NCI-H2107 treated with DMSO at 0.1 percent for 48 hours (cell line): ENCODE results near the gene MAP3K2.

Experiments
- DNase-seq: peaks from one replicate; lab custom pipeline; 2025; ENCODE audit not compliant: unreplicated experiment; lab: John Stamatoyannopoulos, UW

The MAP3K2 gene

GRCh38 chr2:127386764-127387654, 766 bp downstream of the MAP3K2 start:
- DNase-seq, result peak; percentile 58

DNA sequence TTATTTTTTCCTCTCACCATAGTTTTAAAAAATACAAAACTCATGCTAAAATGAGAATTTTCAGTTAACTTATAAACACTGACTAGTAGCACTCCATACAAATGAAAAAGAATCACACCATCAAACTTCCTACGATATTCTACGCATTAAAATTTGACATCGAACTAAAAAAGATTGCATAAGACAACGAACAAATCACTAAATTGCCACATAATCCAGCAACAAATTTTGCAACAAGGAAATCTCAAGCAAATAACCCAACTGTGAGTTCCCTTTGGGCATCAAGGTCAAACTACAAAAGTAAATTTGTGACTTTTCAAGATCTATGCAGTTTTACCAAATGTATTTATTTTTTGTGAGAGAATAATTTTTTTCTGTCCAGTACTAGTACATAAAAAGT, 1.5 kb downstream of the MAP3K2 start:
- no peak for DNase-seq

DNA sequence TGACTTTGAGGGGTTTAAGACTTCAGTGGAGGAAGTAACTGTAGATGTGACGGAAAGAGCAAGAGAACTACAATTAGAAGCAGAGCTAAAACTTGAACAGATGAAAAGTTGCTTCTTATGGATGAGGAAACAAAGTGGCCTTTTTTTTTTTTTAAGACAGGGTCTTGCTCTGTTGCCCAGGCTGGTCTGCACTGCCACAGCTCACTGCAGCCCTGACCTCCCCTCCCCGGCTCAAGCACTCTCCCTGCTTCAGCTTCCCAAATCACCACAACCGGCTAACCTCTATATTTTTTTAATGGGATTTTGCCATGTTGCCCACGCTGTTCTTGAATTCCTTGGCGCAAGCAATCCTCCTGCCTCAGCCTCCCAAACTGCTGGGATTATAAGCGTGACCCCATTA, 3.2 kb downstream of the MAP3K2 start:
- no peak for DNase-seq

GRCh38 chr2:127382831-127383230, 4.9 kb downstream of the MAP3K2 start:
- DNase-seq, result no peak

- no peak for DNase-seq
Observed at GRCh38 chr2:127381762-127382161, 6.0 kb downstream of the MAP3K2 start.

DNA sequence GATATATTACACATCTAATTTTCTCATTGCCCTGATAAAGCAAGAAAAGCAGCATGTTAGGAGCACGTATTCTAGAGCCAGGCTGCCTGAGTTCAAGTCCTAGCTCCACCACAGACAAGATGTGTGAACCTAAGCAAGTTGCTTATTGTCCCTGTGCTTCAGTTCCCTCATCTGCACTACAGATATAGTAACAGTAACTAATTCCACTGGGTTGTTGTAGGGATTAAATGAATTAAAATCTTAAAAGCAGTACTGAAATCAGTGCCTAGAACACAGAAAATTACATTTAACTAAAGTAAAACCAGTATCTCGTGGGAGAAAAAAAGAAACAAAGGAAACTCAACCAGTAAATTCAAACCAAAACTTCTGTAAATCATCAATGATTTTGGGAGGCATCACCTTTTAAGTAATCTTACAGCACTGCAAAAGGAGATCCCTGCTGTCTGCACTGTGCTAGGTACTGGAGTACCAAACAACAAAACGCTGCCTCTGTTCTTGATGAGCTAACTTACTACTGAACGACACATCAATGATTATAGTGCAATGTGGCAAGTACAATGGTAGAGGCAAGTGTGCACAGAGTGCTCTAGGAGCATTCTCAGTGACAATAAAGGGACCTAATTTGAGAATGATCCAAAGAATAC, 7.9 kb downstream of the MAP3K2 start:
- DNase-seq, result no peak

GRCh38 chr2:127378720-127379119, 9.1 kb downstream of the MAP3K2 start:
- DNase-seq, result no peak

- no peak for DNase-seq
Observed at GRCh38 chr2:127377262-127377661, 10.5 kb downstream of the MAP3K2 start.

DNA sequence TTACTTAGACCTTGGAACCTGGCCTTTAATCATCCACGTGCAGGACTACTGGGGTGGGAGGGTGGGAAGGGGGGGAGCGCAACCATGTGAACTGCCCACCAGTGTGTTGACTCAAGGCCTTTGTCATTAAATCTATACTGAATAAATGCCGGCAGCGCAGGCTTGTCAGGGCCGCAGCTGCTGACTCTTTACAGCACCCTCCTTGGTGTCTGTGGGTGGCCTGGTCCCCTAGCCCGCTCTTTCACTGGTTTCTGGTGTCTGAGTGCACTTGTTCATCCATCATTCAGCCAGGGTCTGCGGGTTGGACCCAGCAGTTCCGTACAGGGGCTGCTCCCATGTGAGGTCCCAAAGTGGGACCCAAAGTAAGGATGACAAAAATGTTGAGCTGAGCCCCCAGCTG, 11.5 kb downstream of the MAP3K2 start:
- no peak for DNase-seq

- DNase-seq, result no peak
Observed at GRCh38 chr2:127373362-127374083, 14.3 kb downstream of the MAP3K2 start.

DNA sequence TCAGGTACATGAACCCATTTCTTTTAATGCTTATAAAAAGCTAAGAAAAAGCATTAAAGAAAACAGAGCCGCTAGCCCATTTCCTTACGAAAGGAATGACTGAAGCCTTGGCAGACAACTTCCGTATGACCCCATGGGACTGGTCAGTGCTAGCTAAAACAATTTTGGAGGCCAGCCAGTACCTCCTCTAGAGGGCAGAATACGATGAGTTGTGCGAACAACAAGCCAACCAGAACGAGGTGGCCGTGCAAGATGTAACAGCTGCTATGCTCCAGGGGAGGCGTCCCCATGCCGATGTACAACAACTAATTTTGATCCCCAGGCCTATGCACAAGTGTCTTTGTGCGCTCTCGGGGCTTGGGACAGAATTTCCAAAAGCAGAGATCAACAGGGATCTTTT, 16.7 kb downstream of the MAP3K2 start:
- no peak for DNase-seq

- DNase-seq, result no peak
Observed at GRCh38 chr2:127370010-127370409, 17.8 kb downstream of the MAP3K2 start.

GRCh38 chr2:127365211-127365643, 22.5 kb downstream of the MAP3K2 start:
- no peak for DNase-seq

DNA sequence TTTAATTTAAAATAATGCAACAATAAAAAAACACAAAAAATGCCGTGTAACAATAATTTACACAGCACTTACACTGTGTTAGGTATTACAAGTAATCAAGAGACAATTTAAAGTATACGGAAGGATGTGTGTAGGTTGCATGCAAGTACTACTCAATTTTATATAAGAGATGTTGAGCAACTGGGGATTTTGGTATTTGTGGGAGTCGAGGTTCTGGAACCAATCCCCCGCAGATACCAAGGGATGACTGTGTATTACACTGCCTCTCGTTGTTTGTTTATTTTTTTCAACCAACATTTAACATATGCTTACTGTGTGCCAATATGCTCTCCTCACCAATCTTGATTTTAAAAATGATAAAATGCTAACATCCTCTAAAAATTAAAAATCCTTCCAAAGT, 24.8 kb downstream of the MAP3K2 start:
- no peak for DNase-seq

DNA sequence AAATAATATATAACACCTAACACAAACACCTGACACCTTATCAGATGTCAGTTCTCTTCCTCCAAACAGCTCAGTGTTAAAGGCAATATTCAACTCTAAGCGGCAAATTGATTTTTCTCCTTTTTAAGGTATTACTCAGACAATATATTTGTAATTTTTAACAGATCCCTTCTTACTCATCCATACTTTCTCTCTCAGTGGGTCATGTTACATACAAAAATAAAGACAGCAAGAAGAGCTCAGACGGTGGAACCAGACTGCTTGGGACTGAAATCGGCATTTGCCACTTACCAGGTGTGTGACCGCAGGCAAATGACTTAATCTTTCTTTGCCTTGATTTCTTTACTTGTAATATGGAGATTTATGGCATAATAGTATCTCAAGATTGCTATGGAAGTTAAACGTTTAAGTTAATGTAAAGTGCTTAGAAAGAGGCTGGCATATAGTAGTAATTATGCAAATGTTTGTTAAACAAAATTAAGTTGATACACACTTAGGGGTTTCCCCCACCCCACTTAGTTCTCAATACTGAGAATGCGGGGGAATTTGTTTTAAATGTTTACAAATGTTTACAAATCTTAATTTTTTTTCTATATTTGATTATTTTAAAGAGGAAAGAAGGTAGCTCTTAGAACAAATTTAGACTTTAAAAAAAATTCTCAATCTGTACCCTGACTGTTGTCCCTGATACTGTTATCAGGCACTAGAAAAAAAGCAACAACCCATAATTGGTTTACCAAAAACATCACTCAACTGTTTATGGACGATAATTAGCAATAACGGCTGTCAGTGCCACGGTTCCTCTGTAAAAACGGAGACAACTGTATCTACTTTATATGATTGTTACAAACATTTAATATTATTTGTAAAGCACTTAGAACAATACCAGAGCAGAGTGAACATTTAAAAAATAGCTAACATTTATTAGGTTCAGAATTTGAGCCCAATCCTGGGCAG, 25.6 kb downstream of the MAP3K2 start:
- no peak for DNase-seq

GRCh38 chr2:127360242-127360641, 27.5 kb downstream of the MAP3K2 start:
- no peak for DNase-seq

DNA sequence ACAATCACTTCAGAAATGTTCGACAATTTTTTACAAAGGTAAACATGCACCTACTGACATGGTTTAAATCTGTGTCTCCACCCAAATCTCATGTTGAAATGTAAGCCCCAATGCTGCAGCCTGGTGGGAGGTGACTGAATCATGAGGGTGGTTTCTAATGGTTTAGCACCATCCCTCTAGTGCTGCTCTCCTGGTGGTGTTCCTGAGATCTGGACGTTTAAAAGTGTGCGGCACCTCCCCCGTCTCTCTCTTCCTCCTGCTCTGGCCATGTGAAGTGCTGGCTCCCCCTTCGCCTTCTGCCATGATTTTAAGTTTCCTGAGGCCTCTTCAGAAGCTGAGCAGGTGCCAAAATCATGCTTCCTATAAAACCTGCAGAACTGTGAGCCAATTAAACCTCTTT, 28.3 kb downstream of the MAP3K2 start:
- no peak for DNase-seq

DNA sequence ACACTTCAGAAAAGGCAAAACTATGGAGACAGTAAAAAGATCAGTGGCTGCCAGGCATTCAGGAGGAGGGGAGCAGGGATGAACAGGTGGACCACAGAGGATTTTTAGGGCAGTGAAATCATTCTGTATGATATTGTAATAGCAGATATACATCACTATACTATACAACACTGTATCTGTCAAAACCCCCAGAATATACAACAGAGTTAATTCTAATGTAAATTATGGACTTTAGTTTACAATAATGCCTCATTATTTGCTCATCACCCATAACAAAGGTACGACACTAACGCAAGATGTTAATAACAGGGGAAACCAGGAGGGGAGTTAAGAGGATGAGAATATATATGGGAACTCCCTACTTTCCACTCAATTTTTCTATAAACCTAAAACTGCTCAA, 28.8 kb downstream of the MAP3K2 start:
- DNase-seq, result no peak

DNA sequence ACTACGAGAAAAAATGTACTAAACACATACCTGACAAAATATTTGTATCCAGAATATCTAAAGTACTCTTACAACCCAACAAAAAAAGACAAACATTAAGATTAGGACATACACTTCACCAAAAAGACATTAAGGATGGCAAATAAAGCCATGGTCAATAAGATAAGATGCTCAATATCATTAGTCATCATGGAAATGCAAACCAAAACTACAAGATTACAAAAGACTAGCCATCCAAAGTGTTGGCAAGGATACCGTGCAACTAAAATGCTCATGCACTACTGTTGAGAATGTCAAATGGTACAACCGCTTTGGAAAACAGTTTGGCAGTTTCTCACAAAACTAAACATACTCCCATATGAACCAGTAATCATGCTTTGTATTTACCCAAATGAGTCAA, 29.7 kb downstream of the MAP3K2 start:
- no peak for DNase-seq

GRCh38 chr2:127357591-127357990, 30.2 kb downstream of the MAP3K2 start:
- DNase-seq, result no peak

DNA sequence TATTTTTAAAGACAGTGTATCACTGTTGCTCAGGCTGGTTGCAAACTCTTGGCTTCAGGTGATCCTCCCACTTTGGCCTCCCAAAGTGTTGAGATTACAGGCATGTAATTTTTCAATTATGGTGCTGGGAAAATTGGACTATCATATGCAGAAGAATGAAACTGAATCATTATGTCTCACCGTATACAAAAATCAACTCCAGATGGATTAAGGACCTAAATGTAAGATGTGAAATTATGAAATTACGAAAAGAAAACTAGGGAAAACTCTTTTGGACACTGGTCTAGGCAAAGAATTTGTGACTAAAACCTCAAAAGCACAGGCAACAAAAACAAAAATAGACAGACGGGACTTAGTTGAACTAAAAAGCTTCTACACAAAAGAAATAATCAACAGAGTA, 31.2 kb downstream of the MAP3K2 start:
- no peak for DNase-seq
